Ishikawa (cell line): ENCODE results near the gene CSPG4.

Experiments used
- CREB1 ChIP-seq: IDR thresholded peaks from 2 replicates; pipeline ENCODE4 v1.6.1; 2012; ENCODE audit warnings: low read depth
- EGR1 ChIP-seq: IDR thresholded peaks from 2 replicates; pipeline ENCODE4 v1.6.1; 2012
- EP300 ChIP-seq: IDR thresholded peaks from 2 replicates; pipeline ENCODE4 v1.6.1; 2012; ENCODE audit warnings: borderline replicate concordance
- FOXM1 ChIP-seq: IDR thresholded peaks from 2 replicates; pipeline ENCODE4 v1.6.1; 2012; ENCODE audit warnings: low read depth, borderline replicate concordance
- RAD21 ChIP-seq: IDR thresholded peaks from 2 replicates; pipeline ENCODE4 v1.6.1; 2012; ENCODE audit warnings: low read depth
- REST ChIP-seq: IDR thresholded peaks from 2 replicates; pipeline ENCODE4 v1.6.1; 2012; ENCODE audit warnings: low read depth, mild to moderate bottlenecking
- TAF1 ChIP-seq: IDR thresholded peaks from 2 replicates; pipeline ENCODE4 v1.6.1; 2012; ENCODE audit warnings: low read depth, mild to moderate bottlenecking
- TCF12 ChIP-seq: IDR thresholded peaks from 2 replicates; pipeline ENCODE4 v1.6.1; 2012; ENCODE audit warnings: low read depth
- TEAD4 ChIP-seq: IDR thresholded peaks from 2 replicates; pipeline ENCODE4 v1.6.1; 2012
- ZBTB7A ChIP-seq: IDR thresholded peaks from 2 replicates; pipeline ENCODE4 v1.6.1; 2012; ENCODE audit warnings: low read depth

- no peak for TF ChIP-seq TCF12
- TF ChIP-seq EGR1 = no peak
- TF ChIP-seq CREB1 = no peak
- no peak for TF ChIP-seq FOXM1
- no peak for TF ChIP-seq EP300
- no peak for TF ChIP-seq RAD21
- no peak for TF ChIP-seq REST
- TF ChIP-seq TEAD4 = no peak
- TF ChIP-seq TAF1 = no peak
- TF ChIP-seq ZBTB7A = no peak
These were observed 37.8 kb upstream of the CSPG4 start for GRCh38 chr15:75750261-75751050.
